HepG2 (cell line): ENCODE data around the gene PPY. TPM values are rescaled to one million over a fixed set of nuclear protein-coding genes. Genes with fewer than 3 reads are reported as not detected.

Source experiments
- ATAC-seq: fragments of 200-7000 bp; cut with Tn5 transposase; 3 replicates; pipeline ENCODE4 v1.9.1; 2020; ENCODE audit warnings: mild to moderate bottlenecking, moderate library complexity
- BruUV-seq: library from RNA; stranded (reverse); fragments of 400-500 nt; replicated peaks from 2 replicates; lab custom pipeline; 2021; lab: Mats Ljungman, UMichigan
- CTCF ChIA-PET: fragments of 300-600 bp; formaldehyde crosslinking; extraction: SDS; loops from one replicate; lab custom pipeline; 2021; ENCODE audit warnings: low total read pairs, inconsistent platforms, low intra/inter-chr PET ratio; lab: Yijun Ruan, JAX
- POLR2A ChIA-PET: fragments of 350-600 bp; sonication (Branson Sonifier 250); formaldehyde crosslinking; loops from one replicate; lab custom pipeline; 2020; ENCODE audit warnings: antibody characterized with exemption, inconsistent platforms; lab: Yijun Ruan, JAX
- DNase-seq: peaks from one replicate; pipeline ENCODE4 v3.0.0-alpha.2; 2015; ENCODE audit warnings: low spot score
- FAIRE-seq: peaks from 3 replicates; lab custom pipeline; 2011; peaks lifted over from hg19 to GRCh38; lab: Jason Lieb, UNC
- H2AFZ ChIP-seq: one replicate; pipeline ENCODE4 v1.6.1; 2011; ENCODE audit warnings: low read length, inconsistent platforms
- H3K27ac ChIP-seq: fragments of 300-600 bp; 3 replicates; pipeline ENCODE4 v1.8.0; 2011; ENCODE audit warnings: mixed run types, mild to moderate bottlenecking, mixed read lengths, low read length, inconsistent platforms; ENCODE audit not compliant: insufficient read depth; ENCODE audit errors: extremely low read length
- H3K27me3 ChIP-seq, 2 experiments: fragments of 200-600 bp in 1 of 2; 2 replicates in 1 of 2; 3 replicates in 1 of 2; pipeline versions ENCODE4 v1.6.0 to v1.8.0; 2011; ENCODE audit warnings: low read length in 2 of 2, mild to moderate bottlenecking in 2 of 2, moderate library complexity in 2 of 2, inconsistent platforms in 1 of 2; ENCODE audit not compliant: insufficient read depth in 2 of 2, control insufficient read depth in 1 of 2
- H3K36me3 ChIP-seq, 2 experiments: fragments of 200-600 bp in 1 of 2; replicated peaks in 1 of 2; 2 replicates in 1 of 2; 3 replicates in 1 of 2; pipeline versions ENCODE4 v1.5.1 to v1.8.0; 2011; ENCODE audit warnings: low read length in 2 of 2, inconsistent platforms in 1 of 2; ENCODE audit not compliant: insufficient read depth in 2 of 2, control insufficient read depth in 1 of 2
- H3K4me1 ChIP-seq: 2 replicates; pipeline ENCODE4 v1.5.1; 2012; ENCODE audit warnings: low read length, inconsistent platforms; ENCODE audit not compliant: insufficient read depth
- H3K4me2 ChIP-seq: 2 replicates; pipeline ENCODE4 v1.6.0; 2011; ENCODE audit warnings: low read depth, low read length, inconsistent platforms
- H3K4me3 ChIP-seq, 3 experiments: fragments of 200-600 bp in 1 of 3; sonication (generic), shearing (Covaris generic) in 1 of 3; replicated peaks in 1 of 3; 2 replicates each; pipeline ENCODE4 v1.5.1; 2011 to 2016; ENCODE audit warnings: low read length in 3 of 3, inconsistent platforms in 2 of 3, low read depth in 2 of 3, mild to moderate bottlenecking in 2 of 3, control low read depth in 1 of 3, mixed read lengths in 1 of 3; ENCODE audit not compliant: insufficient read depth in 1 of 3
- H3K79me2 ChIP-seq: one replicate; pipeline ENCODE4 v1.6.1; 2011; ENCODE audit warnings: low read length, inconsistent platforms; ENCODE audit not compliant: insufficient read depth
- H3K9ac ChIP-seq: 2 replicates; pipeline ENCODE4 v1.6.0; 2011; ENCODE audit warnings: mild to moderate bottlenecking, low read depth, low read length, inconsistent platforms; ENCODE audit not compliant: insufficient read depth
- H3K9me3 ChIP-seq: 2 replicates; pipeline ENCODE4 v1.5.1; 2012; ENCODE audit warnings: mild to moderate bottlenecking, low read length
- H4K20me1 ChIP-seq: 2 replicates; pipeline ENCODE4 v1.6.0; 2011; ENCODE audit warnings: inconsistent platforms, mild to moderate bottlenecking, low read length, moderate library complexity; ENCODE audit not compliant: insufficient read depth
- EZH2 ChIP-seq: conservative IDR thresholded peaks from 2 replicates; pipeline ENCODE4 v1.6.1; 2012; ENCODE audit warnings: mild to moderate bottlenecking, low read depth, low read length, moderate library complexity
- KDM2A ChIP-seq: sonication (generic); formaldehyde crosslinking; IDR thresholded peaks from 2 replicates; pipeline ENCODE4 v1.4.0; 2020; ENCODE audit warnings: low read depth, missing genetic modification reagents, borderline replicate concordance
- MYPOP ChIP-seq: sonication (generic); formaldehyde crosslinking; IDR thresholded peaks from 2 replicates; pipeline ENCODE4 v1.8.1; 2023; ENCODE audit warnings: mild to moderate bottlenecking, moderate library complexity, missing genetic modification reagents
- RFX5 ChIP-seq: IDR thresholded peaks from 2 replicates; pipeline ENCODE4 v1.6.1; 2011; ENCODE audit warnings: low read depth, low read length, improper control_type of control experiment
- SRY ChIP-seq: sonication (generic); formaldehyde crosslinking; IDR thresholded peaks from 2 replicates; pipeline ENCODE4 v1.8.0; 2022; ENCODE audit warnings: mild to moderate bottlenecking, missing genetic modification reagents
- ZNF543 ChIP-seq: sonication (generic); formaldehyde crosslinking; IDR thresholded peaks from 2 replicates; pipeline ENCODE4 v1.4.0; 2020; ENCODE audit warnings: mild to moderate bottlenecking, missing genetic modification reagents
- ZNF552 ChIP-seq: sonication (generic); formaldehyde crosslinking; IDR thresholded peaks from 2 replicates; pipeline ENCODE4 v1.9.0; 2022; ENCODE audit warnings: missing genetic modification reagents, mild to moderate bottlenecking, borderline replicate concordance
- ZNF629 ChIP-seq: sonication (generic); formaldehyde crosslinking; conservative IDR thresholded peaks from 2 replicates; pipeline ENCODE4 v1.5.0; 2020; ENCODE audit warnings: missing genetic modification reagents
- WGBS: methylation state at CpG from one replicate; pipeline ENCODE4 v1.1.6; 2017; ENCODE audit warnings: low lambda C conversion rate; 5-methylcytosine and 5-hydroxymethylcytosine counted together
- in situ Hi-C: cut with HindIII; loops from 2 replicates; pipeline ENCODE4 v1.10.0; 2017; ENCODE audit warnings: low pct_unique_long_range_greater_than_20kb; ENCODE audit not compliant: extremely low pct_ligation_motif_present
- intact Hi-C: fragments of 100-400 bp; cut with micrococcal nuclease; formaldehyde crosslinking; loops from one replicate; pipeline ENCODE4 v1.10.0; 2022; ENCODE audit not compliant: unreplicated experiment
- polyA plus RNA-seq, 8 experiments: library from polyadenylated mRNA; depleted of rRNA in 3 of 8; stranded (reverse) in 7 of 8; unstranded in 1 of 8; fragments of >200 nt; fragmentation: Illumina TruSeq in 4 of 8; extraction: Trizol in 4 of 8; gene quantifications; 2 replicates each; pipeline versions ENCODE4 v1.2.1 to v1.2.3, GENCODE V29; 2011 to 2016; ENCODE audit warnings: low read depth in 4 of 8, missing spikeins in 1 of 8, mixed read lengths in 1 of 8; ENCODE audit not compliant: insufficient read depth in 1 of 8
- total RNA-seq, 5 experiments: library from RNA; depleted of rRNA; stranded (reverse); fragments of >200 nt; fragmentation: Illumina TruSeq; extraction: Trizol; gene quantifications; 2 replicates each; pipeline ENCODE4 v1.2.3, GENCODE V29; 2016; ENCODE audit warnings: low read depth in 1 of 5

The PPY gene
- total and polyA plus RNA-seq, 2 of the 13 experiments (the other 11 are each of a cell fraction or from before 2014, with no cell fraction given), result not detected

- TF ChIP-seq MYPOP (CRISPR knock-in tag) (no peak), KDM2A (CRISPR knock-in tag) (no peak)
Observed at GRCh38 chr17:43935926-43936261, 6.4 kb downstream of the PPY start (continued).

GRCh38 chr17:43935204-43935925 is 6.9 kb downstream of the PPY start:
- 19% methylated on average over 4 of the region's 5 CpGs for WGBS
- DNase-seq (no peak), ATAC-seq (no peak), FAIRE-seq (no peak)
- ChIA-PET CTCF (no interaction called here), POLR2A (no interaction called here)
- no peaks in the 10 kb centered on the region for H4K20me1 ChIP-seq
- no peak overlapping the region for H3K4me2 ChIP-seq
- no peaks in the 10 kb centered on the region for H3K36me3 ChIP-seq
- no peak overlapping the region for H3K27ac ChIP-seq
- BruUV-seq, result no TSS peak
- H3K4me3 ChIP-seq, result no peak overlapping the region
- no peaks in the 10 kb centered on the region for H3K9me3 ChIP-seq
- H3K79me2 ChIP-seq, result no peaks in the 10 kb centered on the region
- H3K9ac ChIP-seq, result no peak overlapping the region
- in situ Hi-C loops (no loop called here), intact Hi-C loops (no loop called here)
- H2AFZ ChIP-seq, result no peak overlapping the region
- peaks cover 8 to 55% of the 10 kb centered on the region in 2 experiments; a peak in 4 of 5 replicates for H3K27me3 ChIP-seq
- no peak for TF ChIP-seq SRY (CRISPR knock-in tag)
- no peak for TF ChIP-seq EZH2
- peak; percentile 63 for TF ChIP-seq ZNF629
- no peak for TF ChIP-seq RFX5
- no peak for TF ChIP-seq ZNF552 (CRISPR knock-in tag)
- no peak for TF ChIP-seq ZNF543 (CRISPR knock-in tag)
- H3K4me1 ChIP-seq, result peaks cover 27% of the 10 kb centered on the region
